OCI-LY1 (cell line): ENCODE results near the gene OCRL.

Experiments used
- H2AFZ ChIP-seq: fragments of 200-600 bp; sonication (generic), shearing (Covaris generic); 2 replicates; pipeline ENCODE4 v1.6.0; 2014; ENCODE audit warnings: antibody characterized with exemption, mild to moderate bottlenecking, low read length
- H3F3A ChIP-seq: fragments of 200-600 bp; sonication (generic), shearing (Covaris generic); 2 replicates; pipeline ENCODE4 v1.6.0; 2014; ENCODE audit warnings: mild to moderate bottlenecking, antibody characterized with exemption, low read length, moderate library complexity; ENCODE audit not compliant: insufficient read depth
- H3K27ac ChIP-seq: fragments of 200-600 bp; sonication (generic); 2 replicates; pipeline ENCODE4 v1.5.1; 2014; ENCODE audit warnings: low read length, mixed run types, mild to moderate bottlenecking, low read depth; ENCODE audit not compliant: poor library complexity, severe bottlenecking
- H3K27me3 ChIP-seq: fragments of 200-600 bp; sonication (generic); 2 replicates; pipeline ENCODE4 v1.6.0; 2014; ENCODE audit warnings: antibody characterized with exemption, mild to moderate bottlenecking, low read length, moderate library complexity; ENCODE audit not compliant: insufficient read depth
- H3K36me3 ChIP-seq: fragments of 200-600 bp; sonication (generic); 2 replicates; pipeline ENCODE4 v1.6.1; 2014; ENCODE audit warnings: mild to moderate bottlenecking, antibody characterized with exemption, low read length, moderate library complexity, mixed read lengths; ENCODE audit not compliant: insufficient read depth
- H3K4me1 ChIP-seq: fragments of 200-600 bp; sonication (generic); 2 replicates; pipeline ENCODE4 v1.5.1; 2014; ENCODE audit warnings: mild to moderate bottlenecking, low read length, moderate library complexity; ENCODE audit not compliant: insufficient read depth, severe bottlenecking
- H3K4me2 ChIP-seq: fragments of 200-600 bp; sonication (generic), shearing (Covaris generic); 2 replicates; pipeline ENCODE4 v1.6.1; 2014; ENCODE audit warnings: low read length
- H3K4me3 ChIP-seq: fragments of 200-600 bp; sonication (generic); 2 replicates; pipeline ENCODE4 v1.5.1; 2014; ENCODE audit warnings: low read length, low read depth, mild to moderate bottlenecking, mixed read lengths; ENCODE audit not compliant: poor library complexity, severe bottlenecking
- H3K79me2 ChIP-seq: fragments of 200-600 bp; shearing (Covaris generic); 2 replicates; pipeline ENCODE4 v1.6.1; 2016; ENCODE audit warnings: mixed run types, low read length, mixed read lengths; ENCODE audit not compliant: insufficient read depth
- H3K9ac ChIP-seq: fragments of 200-600 bp; sonication (generic), shearing (Covaris generic); 2 replicates; pipeline ENCODE4 v1.6.1; 2014; ENCODE audit warnings: mild to moderate bottlenecking, low read length, mixed read lengths
- H3K9me2 ChIP-seq: fragments of 200-600 bp; sonication (generic), shearing (Covaris generic); 2 replicates; pipeline ENCODE4 v1.6.1; 2014; ENCODE audit warnings: low read depth, mild to moderate bottlenecking, low read length, mixed read lengths
- H3K9me3 ChIP-seq: fragments of 200-600 bp; shearing (Covaris generic); 2 replicates; pipeline ENCODE4 v1.6.1; 2014; ENCODE audit warnings: low read length, mixed read lengths
- H4K20me1 ChIP-seq: fragments of 200-600 bp; sonication (generic), shearing (Covaris generic); 2 replicates; pipeline ENCODE4 v1.6.0; 2016; ENCODE audit warnings: mild to moderate bottlenecking, low read length; ENCODE audit not compliant: insufficient read depth
- EZH2 ChIP-seq: fragments of 200-600 bp; sonication (generic), shearing (Covaris generic); IDR thresholded peaks from 2 replicates; pipeline ENCODE4 v1.8.0; 2017; ENCODE audit warnings: borderline replicate concordance, mixed run types, mild to moderate bottlenecking, antibody characterized with exemption, low read length, moderate library complexity, mixed read lengths
- TF ChIP-seq, protein P1 (sequence below): fragments of 200-600 bp; sonication (generic), shearing (Covaris generic); IDR thresholded peaks from 2 replicates; pipeline ENCODE4 v1.5.1; 2017; ENCODE audit warnings: mild to moderate bottlenecking, antibody characterized with exemption, low read length, moderate library complexity, mixed read lengths

The OCRL gene

DNA sequence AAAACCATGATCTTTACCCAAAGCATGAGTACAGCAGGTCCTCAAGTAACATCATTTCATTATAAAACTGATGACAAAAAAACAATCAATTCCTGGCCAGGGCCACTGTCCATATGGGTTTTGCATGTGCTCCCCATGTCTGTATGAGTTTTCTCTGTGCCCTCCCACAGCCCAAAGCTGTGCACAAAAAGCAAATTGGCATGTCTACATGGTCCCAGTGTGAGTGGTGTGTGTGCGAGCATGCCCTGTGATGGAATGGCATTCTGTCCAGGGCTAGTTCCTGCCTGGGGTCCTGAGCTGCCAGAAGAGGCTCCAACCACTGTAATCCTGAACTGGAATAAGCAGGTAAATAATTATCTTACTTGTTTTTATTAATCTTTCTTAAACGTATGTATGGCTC, 45.2 kb upstream of the OCRL start:
- no peaks in the 10 kb centered on the region for H3K4me1 ChIP-seq
- no peak overlapping the region for H3K9ac ChIP-seq
- H3K9me3 ChIP-seq: no peaks in the 10 kb centered on the region
- no peaks in the 10 kb centered on the region for H3F3A ChIP-seq
- H2AFZ ChIP-seq: no peak overlapping the region
- no peaks in the 10 kb centered on the region for H4K20me1 ChIP-seq
- H3K27me3 ChIP-seq: no peaks in the 10 kb centered on the region
- H3K79me2 ChIP-seq: no peaks in the 10 kb centered on the region
- no peak overlapping the region for H3K27ac ChIP-seq
- H3K4me2 ChIP-seq: no peak overlapping the region
- no peak for TF ChIP-seq EZH2
- TF ChIP-seq, protein P1, sequence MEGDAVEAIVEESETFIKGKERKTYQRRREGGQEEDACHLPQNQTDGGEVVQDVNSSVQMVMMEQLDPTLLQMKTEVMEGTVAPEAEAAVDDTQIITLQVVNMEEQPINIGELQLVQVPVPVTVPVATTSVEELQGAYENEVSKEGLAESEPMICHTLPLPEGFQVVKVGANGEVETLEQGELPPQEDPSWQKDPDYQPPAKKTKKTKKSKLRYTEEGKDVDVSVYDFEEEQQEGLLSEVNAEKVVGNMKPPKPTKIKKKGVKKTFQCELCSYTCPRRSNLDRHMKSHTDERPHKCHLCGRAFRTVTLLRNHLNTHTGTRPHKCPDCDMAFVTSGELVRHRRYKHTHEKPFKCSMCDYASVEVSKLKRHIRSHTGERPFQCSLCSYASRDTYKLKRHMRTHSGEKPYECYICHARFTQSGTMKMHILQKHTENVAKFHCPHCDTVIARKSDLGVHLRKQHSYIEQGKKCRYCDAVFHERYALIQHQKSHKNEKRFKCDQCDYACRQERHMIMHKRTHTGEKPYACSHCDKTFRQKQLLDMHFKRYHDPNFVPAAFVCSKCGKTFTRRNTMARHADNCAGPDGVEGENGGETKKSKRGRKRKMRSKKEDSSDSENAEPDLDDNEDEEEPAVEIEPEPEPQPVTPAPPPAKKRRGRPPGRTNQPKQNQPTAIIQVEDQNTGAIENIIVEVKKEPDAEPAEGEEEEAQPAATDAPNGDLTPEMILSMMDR: no peak
- H3K4me3 ChIP-seq: no peak overlapping the region
- H3K36me3 ChIP-seq: no peaks in the 10 kb centered on the region
- no peaks in the 10 kb centered on the region for H3K9me2 ChIP-seq

DNA sequence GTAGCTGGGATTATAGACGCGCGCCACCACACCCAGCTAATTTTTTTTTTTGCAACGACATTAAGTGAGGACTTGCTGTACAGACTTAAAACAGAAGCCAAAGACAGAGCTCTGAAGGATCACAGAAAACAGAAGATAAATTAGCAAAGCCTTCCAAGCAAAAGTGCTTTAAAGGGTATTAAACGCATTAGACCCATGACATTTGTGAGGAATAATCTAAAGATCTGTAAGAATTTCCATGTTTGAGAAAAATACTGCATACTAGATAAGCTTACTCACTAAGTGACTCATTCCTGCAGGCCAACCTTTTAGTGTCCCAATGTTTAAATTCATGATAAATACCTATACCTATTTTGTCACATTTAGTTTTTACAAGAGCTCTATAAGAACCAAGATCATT, 44.2 kb upstream of the OCRL start:
- Histone ChIP-seq H3K9me2 (no peaks in the 10 kb centered on the region), H2AFZ (no peak overlapping the region), H3K4me2 (no peak overlapping the region), H3K4me1 (no peaks in the 10 kb centered on the region), H3K79me2 (no peaks in the 10 kb centered on the region), H4K20me1 (no peaks in the 10 kb centered on the region), H3K36me3 (no peaks in the 10 kb centered on the region), H3K4me3 (no peak overlapping the region), H3K9me3 (no peaks in the 10 kb centered on the region), H3F3A (no peaks in the 10 kb centered on the region), H3K27me3 (no peaks in the 10 kb centered on the region), H3K27ac (no peak overlapping the region), H3K9ac (no peak overlapping the region)
- TF ChIP-seq EZH2: no peak
- TF ChIP-seq, protein P1: no peak

DNA sequence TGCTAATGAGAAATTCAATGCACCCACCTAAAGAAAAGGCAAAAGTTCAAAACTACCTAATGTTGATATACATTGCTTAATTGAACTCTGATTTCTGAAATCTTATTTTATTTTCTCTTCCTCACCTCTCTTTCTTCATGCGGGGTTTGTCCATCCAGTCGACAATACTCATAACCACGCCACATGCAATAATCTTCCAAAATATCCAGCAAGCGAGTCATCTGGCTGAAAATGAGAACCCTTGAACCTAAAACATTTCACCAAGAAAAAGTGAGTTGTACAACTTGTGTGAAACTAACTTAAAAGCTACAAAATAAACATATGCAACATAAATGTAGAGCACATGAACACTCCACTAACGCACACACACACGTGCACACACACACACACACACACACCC, 43.4 kb upstream of the OCRL start:
- Histone ChIP-seq H3K4me3 (no peak overlapping the region), H3K27me3 (no peaks in the 10 kb centered on the region), H3K4me2 (no peak overlapping the region), H3K9me2 (no peaks in the 10 kb centered on the region), H4K20me1 (no peaks in the 10 kb centered on the region), H3K9ac (no peak overlapping the region), H3K4me1 (no peaks in the 10 kb centered on the region), H3K36me3 (no peaks in the 10 kb centered on the region), H2AFZ (no peak overlapping the region), H3F3A (no peaks in the 10 kb centered on the region), H3K79me2 (no peaks in the 10 kb centered on the region), H3K27ac (no peak overlapping the region), H3K9me3 (no peaks in the 10 kb centered on the region)
- TF ChIP-seq EZH2: no peak
- TF ChIP-seq, protein P1: no peak
